Activated CD4-positive, alpha-beta T cell treated with anti-CD3 and anti-CD28 coated beads for 36 hours (primary cell): ENCODE data around the gene AP5S1. TPM values are rescaled to one million over a fixed set of nuclear protein-coding genes. Genes with fewer than 3 reads are reported as not detected.

Source experiments
- ATAC-seq: fragments of 200-7000 bp; cut with Tn5 transposase; one replicate; pipeline ENCODE4 v1.10.0; 2021; ENCODE audit warnings: mild to moderate bottlenecking, moderate library complexity
- CTCF ChIA-PET: fragments of 350-600 bp; sonication (Branson Sonifier 250); formaldehyde crosslinking; loops from one replicate; lab custom pipeline; 2021; ENCODE audit warnings: antibody characterized with exemption; lab: Charles Lee
- POLR2A ChIA-PET: fragments of 350-600 bp; sonication (Branson Sonifier 250); formaldehyde crosslinking; loops from one replicate; lab custom pipeline; 2021; ENCODE audit warnings: antibody characterized with exemption, inconsistent platforms; lab: Charles Lee
- DNase-seq: peaks from one replicate; pipeline ENCODE4 v3.0.0-alpha.2; 2020
- H3K27ac Mint-ChIP-seq: one replicate; pipeline ENCODE4 v1.8.0; 2021; ENCODE audit warnings: mixed read lengths
- H3K27me3 Mint-ChIP-seq: one replicate; pipeline ENCODE4 v1.8.0; 2021; ENCODE audit warnings: mixed read lengths
- H3K36me3 Mint-ChIP-seq: one replicate; pipeline ENCODE4 v1.8.0; 2021; ENCODE audit warnings: low read depth, mixed read lengths
- H3K4me1 Mint-ChIP-seq: one replicate; pipeline ENCODE4 v1.8.0; 2021; ENCODE audit warnings: mixed read lengths
- H3K4me3 Mint-ChIP-seq: one replicate; pipeline ENCODE4 v1.8.0; 2021; ENCODE audit warnings: mild to moderate bottlenecking, moderate library complexity, mixed read lengths
- H3K9me3 Mint-ChIP-seq: one replicate; pipeline ENCODE4 v1.8.0; 2021; ENCODE audit warnings: low read depth, mixed read lengths
- intact Hi-C, 2 experiments: fragments of 100-400 bp; cut with DNase I in 1 of 2; cut with micrococcal nuclease in 1 of 2; formaldehyde crosslinking; loops; one replicate each; pipeline versions ENCODE4 v1.14.2 to v1.15.1; 2022 to 2024; cut with DNase I, micrococcal nuclease
- total RNA-seq, 2 experiments: library from RNA; stranded (reverse); gene quantifications; one replicate each; pipeline ENCODE4 v1.2.3, GENCODE V29; 2021

The AP5S1 gene, protein sequence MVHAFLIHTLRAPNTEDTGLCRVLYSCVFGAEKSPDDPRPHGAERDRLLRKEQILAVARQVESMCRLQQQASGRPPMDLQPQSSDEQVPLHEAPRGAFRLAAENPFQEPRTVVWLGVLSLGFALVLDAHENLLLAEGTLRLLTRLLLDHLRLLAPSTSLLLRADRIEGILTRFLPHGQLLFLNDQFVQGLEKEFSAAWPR
- 10 to 100 TPM in 1 of 2 experiments, 1 to 10 TPM in 1; 9.1 to 11.3 TPM for total RNA-seq

DNA sequence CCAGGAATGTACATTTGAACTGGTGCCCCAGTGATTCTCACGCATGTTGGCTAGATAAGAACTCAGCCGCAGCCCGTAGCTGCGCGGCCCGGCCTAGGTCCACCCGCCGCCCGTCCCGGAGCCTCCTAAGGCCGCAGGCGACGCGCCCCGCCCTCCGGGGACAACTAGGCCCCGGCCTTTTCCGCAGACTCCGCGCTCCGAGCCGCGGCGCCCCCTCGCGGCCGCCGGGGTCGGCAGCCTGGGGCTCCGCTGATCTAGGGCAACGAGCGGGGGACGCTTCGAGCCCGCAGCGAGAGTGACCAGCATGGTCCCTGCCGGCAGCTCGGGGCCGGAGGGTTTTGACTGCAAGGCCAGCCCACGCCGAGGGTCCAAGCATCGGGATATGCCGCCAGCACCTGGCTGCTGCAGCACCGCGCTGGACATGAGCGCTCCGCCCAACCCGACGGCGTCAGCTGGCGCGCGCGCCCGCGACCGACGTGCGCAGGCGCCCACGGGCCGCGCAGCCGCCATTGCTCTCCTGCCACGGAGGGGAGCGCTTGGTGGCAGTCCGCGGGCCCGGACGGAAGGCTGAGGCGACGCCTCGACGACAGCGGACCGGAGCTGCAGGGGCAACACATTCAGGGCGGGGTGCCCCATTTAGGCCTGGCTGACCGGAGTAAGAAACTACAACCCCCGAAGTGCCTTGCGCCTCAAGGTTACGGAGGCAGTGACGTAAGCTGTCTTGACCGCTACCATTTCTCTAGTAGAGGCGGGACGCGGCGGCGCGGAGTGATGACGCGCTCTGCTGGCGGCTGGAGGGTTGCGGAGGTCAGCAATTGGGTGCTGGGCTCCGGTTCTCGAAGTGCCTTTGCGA, at the start of gene AP5S1:
TSS of gene AP5S1 (plus strand) at position 500 of the 853 bp plus-strand sequence. CDS start 1,571 bp downstream, outside the sequence.
- ATAC-seq (peak; percentile 86), DNase-seq (peak; percentile 96)
- ChIA-PET CTCF (interaction anchor here (0.6 to 4.3 kb wide), 22 partner anchors 8 to 187 kb away, joined by 3 to 44 read pairs (median 4); partner anchors contain the start of genes ADISSP, CDC25B, CENPB and SPEF1), POLR2A (interaction anchor here (0.8 to 1.6 kb wide), 4 partner anchors 24 to 52 kb away, joined by 3 to 7 read pairs (median 4); partner anchors contain the start of genes ADISSP, CDC25B, CENPB and SPEF1)
- no peaks in the 10 kb centered on the region for H3K27me3 Mint-ChIP-seq
- peaks cover 13% of the 10 kb centered on the region for H3K36me3 Mint-ChIP-seq
- H3K27ac Mint-ChIP-seq: peak within 1 kb of the TSS; percentile 96
- peak within 1 kb of the TSS; percentile 89 for H3K4me3 Mint-ChIP-seq
- intact Hi-C loops: loop anchor here (1.0 to 5.0 kb wide), 11 partner anchors 9 to 1718 kb away; partner anchors contain the start of genes ADISSP (in 2 of the 2), CENPB (in 2 of the 2), MAVS (in 2 of the 2) and PANK2 (in 1 of the 2)
- H3K4me1 Mint-ChIP-seq: peaks cover 33% of the 10 kb centered on the region
- no peaks in the 10 kb centered on the region for H3K9me3 Mint-ChIP-seq

DNA sequence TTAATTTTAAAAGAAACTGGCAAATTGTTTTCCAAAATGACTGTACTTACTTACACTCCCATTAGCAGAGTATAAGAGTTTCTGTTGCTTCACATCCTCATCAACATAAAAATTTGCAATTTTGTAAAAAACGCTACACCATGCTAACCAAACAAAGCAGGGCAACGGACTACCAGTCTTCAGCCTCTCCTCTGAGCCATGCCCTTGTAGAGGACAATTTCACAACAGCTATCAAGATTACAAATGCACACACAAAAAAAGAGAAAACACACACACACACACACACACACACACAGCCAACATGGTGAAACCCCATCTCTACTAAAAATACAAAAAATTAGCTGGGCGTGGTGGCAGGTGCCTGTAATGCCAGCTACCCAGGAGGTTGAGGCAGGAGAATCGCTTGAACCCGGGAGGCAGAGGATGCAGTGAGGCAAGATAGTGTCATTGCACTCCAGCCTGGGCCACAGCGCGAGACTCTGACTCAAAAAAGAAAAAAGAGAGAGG, 48.7 kb upstream of the AP5S1 start:
- ChIA-PET CTCF (interaction anchor here (0.7 to 1.5 kb wide), 4 partner anchors 14 to 48 kb away, joined by 3 to 4 read pairs (median 3); partner anchors contain the start of genes AP5S1 and CDC25B), POLR2A (interaction anchor here (0.6 kb wide), 1 partner anchor 10 kb away, joined by 3 read pairs; the partner anchor contains the start of gene SPEF1)
- Mint-ChIP-seq H3K4me1 (peaks cover 14% of the 10 kb centered on the region), H3K9me3 (no peaks in the 10 kb centered on the region), H3K27me3 (no peaks in the 10 kb centered on the region), H3K4me3 (no peak overlapping the region), H3K36me3 (no peaks in the 10 kb centered on the region), H3K27ac (no peak overlapping the region)
- DNase-seq (no peak), ATAC-seq (no peak)
- intact Hi-C loops: no loop called here

DNA sequence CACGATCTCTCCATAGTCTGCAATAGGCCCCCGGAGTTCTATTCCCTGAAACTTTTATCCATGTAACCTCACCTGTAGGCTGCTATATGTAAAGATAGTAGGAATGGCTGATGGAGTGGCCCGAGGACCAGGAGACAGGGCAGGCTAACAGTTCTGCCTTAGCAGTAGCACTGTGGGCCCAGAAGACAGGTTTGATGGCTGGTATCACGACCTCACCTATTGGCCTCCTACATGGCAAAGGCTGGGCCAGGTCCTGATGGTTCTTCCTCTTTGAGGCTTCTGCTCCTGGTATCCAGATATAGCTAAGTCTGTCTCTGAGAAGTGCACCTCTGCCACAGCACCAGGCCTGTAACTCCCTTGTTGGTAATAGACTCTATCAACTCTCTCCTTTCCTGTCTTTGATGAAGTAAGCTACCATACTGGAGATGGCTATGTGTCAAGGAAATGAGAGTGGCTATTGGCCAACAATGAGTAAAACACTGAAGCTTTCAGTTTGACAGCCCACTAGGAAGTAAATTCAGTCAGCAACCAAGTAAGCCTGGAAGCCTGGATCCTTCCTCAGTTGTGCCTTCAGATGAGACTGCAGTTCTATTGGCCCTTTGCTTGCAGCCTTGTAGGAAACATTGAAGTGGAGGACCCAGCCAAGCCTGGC, 44.8 kb upstream of the AP5S1 start:
- no peaks in the 10 kb centered on the region for H3K9me3 Mint-ChIP-seq
- DNase-seq (no peak), ATAC-seq (no peak)
- no peak overlapping the region for H3K4me3 Mint-ChIP-seq
- ChIA-PET POLR2A (interaction anchor here (1.0 kb wide), 1 partner anchor 8 kb away, joined by 3 read pairs; the partner anchor contains the start of gene ADISSP), CTCF (interaction anchor here (0.9 to 6.5 kb wide), 3 partner anchors 8 to 99 kb away, joined by 4 to 47 read pairs (median 5); partner anchors contain the start of genes ADISSP and CENPB)
- H3K4me1 Mint-ChIP-seq: peaks cover 13% of the 10 kb centered on the region
- H3K27me3 Mint-ChIP-seq: peaks cover 15% of the 10 kb centered on the region
- intact Hi-C loops: no loop called here
- H3K27ac Mint-ChIP-seq: no peak overlapping the region
- no peaks in the 10 kb centered on the region for H3K36me3 Mint-ChIP-seq

DNA sequence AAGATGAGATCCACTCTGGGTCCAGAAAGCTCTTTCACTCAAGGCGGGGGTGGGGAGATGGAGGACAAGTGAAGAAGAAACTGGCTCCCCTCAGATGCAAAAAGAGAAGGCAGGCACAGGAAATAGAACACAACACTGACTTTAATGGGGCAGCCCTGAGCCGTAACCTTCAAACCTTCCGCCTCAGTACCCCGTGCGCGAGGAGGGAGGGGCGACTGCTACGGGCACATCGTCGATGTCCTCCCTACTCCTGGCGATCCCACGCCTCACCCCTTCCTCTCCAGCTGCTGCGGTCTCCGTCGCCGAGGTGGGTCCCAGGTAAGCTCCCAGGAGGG, 43.0 kb upstream of the AP5S1 start:
- intact Hi-C loops: no loop called here
- POLR2A ChIA-PET: interaction anchor here (1.0 to 3.4 kb wide), 2 partner anchors 9 to 35 kb away, joined by 5 to 15 read pairs; partner anchors contain the start of gene ADISSP
- H3K27me3 Mint-ChIP-seq: peaks cover 15% of the 10 kb centered on the region
- ATAC-seq (peak; percentile 42), DNase-seq (no peak)
- peak overlapping the region; percentile 66 for H3K4me3 Mint-ChIP-seq
- CTCF ChIA-PET: interaction anchor here (0.6 to 6.5 kb wide), 6 partner anchors 10 to 98 kb away, joined by 3 to 47 read pairs (median 3); partner anchors contain the start of genes ADISSP and AP5S1
- peaks cover 28% of the 10 kb centered on the region for H3K4me1 Mint-ChIP-seq
- H3K9me3 Mint-ChIP-seq: no peaks in the 10 kb centered on the region
- H3K27ac Mint-ChIP-seq: no peak overlapping the region
- no peaks in the 10 kb centered on the region for H3K36me3 Mint-ChIP-seq

DNA sequence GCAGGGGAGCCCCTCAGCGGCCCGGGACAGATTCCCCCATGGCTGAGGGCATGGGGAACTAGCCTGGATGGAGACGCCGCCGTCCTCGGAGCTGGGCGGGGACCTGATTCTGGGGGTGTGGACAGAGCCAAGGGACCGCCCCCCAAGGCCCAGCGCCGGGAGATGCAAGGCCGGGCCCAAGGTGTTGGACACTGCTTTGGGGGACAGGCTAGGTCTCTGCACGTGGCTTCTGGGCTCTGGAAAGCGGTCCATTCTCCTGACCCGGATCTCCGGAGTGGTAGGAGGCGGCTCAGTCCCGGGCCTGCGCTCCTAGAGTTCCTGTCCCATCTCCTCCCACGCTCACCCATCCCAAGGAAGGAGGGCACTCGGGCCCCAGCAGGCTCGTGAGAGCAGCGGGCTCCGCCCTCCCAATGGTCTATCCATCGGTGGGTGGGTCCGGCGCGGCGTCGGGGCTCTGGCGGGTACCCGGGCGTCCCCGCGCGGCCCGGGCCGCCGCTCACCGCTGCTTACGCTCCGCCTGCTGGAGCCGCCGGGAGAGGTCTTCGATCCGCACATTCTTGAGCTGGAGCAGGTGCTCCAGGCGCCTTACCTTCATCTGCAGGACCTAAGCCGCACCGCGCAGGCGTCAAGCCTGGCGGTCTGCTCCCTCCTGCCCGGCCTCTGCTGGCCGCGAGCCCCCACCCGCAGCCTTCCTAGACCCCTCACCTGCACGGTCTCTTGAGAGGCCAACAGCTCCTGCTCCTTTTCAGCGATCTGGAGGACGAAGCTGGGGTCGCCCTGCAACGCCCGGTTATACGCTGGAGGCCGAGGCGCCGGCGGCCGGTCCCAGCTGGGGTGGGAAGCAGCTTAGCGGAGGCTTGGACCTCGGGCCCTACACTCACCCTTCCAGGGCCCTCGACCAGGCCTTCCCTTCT, 42.4 kb upstream of the AP5S1 start:
- peaks cover 15% of the 10 kb centered on the region for H3K27me3 Mint-ChIP-seq
- ChIA-PET POLR2A (interaction anchor here (3.4 kb wide), 1 partner anchor 10 kb away, joined by 15 read pairs; the partner anchor contains the start of gene ADISSP), CTCF (interaction anchor here (0.7 to 6.5 kb wide), 10 partner anchors 9 to 194 kb away, joined by 3 to 47 read pairs (median 4); partner anchors contain the start of genes ADISSP and AP5S1)
- no peaks in the 10 kb centered on the region for H3K9me3 Mint-ChIP-seq
- intact Hi-C loops: no loop called here
- peak overlapping the region; percentile 66 for H3K4me3 Mint-ChIP-seq
- DNase-seq (peak; percentile 66), ATAC-seq (peak; percentile 76)
- H3K36me3 Mint-ChIP-seq: no peaks in the 10 kb centered on the region
- H3K27ac Mint-ChIP-seq: no peak overlapping the region
- H3K4me1 Mint-ChIP-seq: peaks cover 32% of the 10 kb centered on the region

DNA sequence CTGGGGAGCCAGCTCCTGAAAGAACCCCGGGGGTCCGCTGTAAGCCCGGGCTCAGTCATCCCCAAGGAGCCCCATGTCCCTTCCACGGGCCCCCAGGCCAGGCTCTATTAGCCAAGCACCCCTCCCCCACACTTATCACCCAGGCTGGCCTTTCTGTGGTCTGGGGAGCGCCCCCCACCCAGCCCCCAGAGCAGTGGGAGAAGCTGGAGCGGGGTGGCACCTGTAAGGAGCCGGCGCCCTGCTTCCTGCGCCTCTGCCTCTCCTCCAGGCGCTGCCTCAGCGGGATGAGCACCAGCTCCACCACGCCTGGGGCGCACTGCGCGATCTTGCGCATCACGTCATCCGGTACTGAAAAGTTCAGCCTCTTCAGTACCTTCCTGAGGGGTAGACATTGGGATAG, 41.4 kb upstream of the AP5S1 start:
- ATAC-seq (no peak), DNase-seq (no peak)
- H3K4me1 Mint-ChIP-seq: peaks cover 36% of the 10 kb centered on the region
- no peak overlapping the region for H3K27ac Mint-ChIP-seq
- H3K36me3 Mint-ChIP-seq: peaks cover 5% of the 10 kb centered on the region
- intact Hi-C loops: no loop called here
- no peaks in the 10 kb centered on the region for H3K9me3 Mint-ChIP-seq
- ChIA-PET POLR2A (interaction anchor here (3.4 kb wide), 1 partner anchor 11 kb away, joined by 15 read pairs; the partner anchor contains the start of gene ADISSP), CTCF (interaction anchor here (0.8 to 6.5 kb wide), 7 partner anchors 8 to 193 kb away, joined by 3 to 47 read pairs (median 4); partner anchors contain the start of genes ADISSP and AP5S1)
- peaks cover 15% of the 10 kb centered on the region for H3K27me3 Mint-ChIP-seq
- H3K4me3 Mint-ChIP-seq: no peak overlapping the region

DNA sequence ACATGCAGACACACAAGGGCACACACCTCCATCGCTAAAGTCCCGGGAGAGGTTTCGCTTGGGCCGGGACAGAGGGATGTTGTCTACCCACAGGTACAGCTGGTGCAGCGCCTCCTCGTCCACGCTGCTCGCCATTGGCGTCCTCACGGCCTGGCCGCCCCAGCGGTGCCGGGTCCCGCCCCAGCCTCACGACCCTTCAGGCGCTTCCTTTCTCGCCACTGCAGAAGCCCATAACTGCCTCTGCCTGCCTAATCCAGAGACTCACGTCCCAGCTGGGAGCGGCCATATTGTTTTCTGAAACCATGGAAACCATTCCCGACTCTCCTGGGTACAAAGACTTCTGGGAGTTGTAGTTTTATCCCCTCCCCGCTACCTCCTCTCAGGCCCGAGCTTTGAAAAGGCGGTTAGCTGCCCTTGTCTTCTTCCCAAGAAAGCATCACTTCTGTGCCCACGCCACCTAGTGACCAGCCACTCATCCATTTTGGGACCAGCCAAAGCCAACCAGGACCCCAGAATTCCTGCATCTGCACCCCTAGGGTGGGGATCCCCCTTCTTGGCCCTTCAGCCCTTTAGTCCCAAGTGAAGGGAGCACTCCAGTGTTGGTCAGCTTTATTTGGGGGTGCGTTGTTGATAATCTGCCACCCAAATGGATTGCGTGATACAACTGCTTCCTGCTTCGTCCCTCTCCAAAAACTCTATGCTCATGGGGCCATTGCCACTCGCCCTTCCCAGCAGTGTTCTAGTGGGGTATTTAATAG, 39.0 kb upstream of the AP5S1 start, which contains the start of gene SPEF1:
TSS of gene SPEF1 (minus strand) at position 296 of the 758 bp plus-strand sequence. CDS start at position 135, 161 bp downstream.
- POLR2A ChIA-PET: interaction anchor here (0.6 to 1.1 kb wide), 2 partner anchors 10 to 39 kb away, joined by 3 to 5 read pairs; partner anchors contain the start of gene AP5S1
- intact Hi-C loops: loop anchor here in 1 of 2 experiments (1.0 kb wide), 2 partner anchors 13 to 39 kb away; partner anchors contain the start of gene AP5S1
- CTCF ChIA-PET: interaction anchor here (1.0 to 6.5 kb wide), 3 partner anchors 14 to 39 kb away, joined by 3 to 47 read pairs (median 3); partner anchors contain the start of gene ADISSP

DNA sequence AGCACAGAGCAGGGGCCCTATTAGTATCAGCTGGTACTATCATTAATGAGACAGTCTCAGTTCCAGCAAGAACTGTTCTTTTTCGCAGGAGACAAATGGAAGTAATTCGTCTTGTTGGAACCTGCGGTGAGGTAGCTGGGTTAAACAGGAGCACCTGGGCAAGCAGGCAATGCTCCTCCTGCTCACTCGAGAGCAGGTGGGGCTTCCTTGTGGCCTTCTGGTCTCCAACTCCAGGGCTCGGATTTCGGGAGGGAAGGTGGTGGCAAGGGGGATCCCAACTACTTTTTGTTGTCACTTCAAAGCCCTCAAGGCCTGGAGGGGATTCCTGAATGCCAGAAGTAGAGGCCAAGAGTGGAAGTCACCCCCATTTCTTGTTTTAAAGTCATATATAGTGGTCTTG, 37.8 kb upstream of the AP5S1 start:
- POLR2A ChIA-PET: no interaction called here

More for the DNA sequence above, 39.0 kb upstream of the AP5S1 start, which contains the start of gene SPEF1:
- Mint-ChIP-seq H3K9me3 (no peaks in the 10 kb centered on the region), H3K4me3 (peak within 1 kb of the TSS; percentile 42), H3K36me3 (peaks cover 13% of the 10 kb centered on the region), H3K27ac (peak within 1 kb of the TSS; percentile 51), H3K27me3 (peaks cover 15% of the 10 kb centered on the region), H3K4me1 (peaks cover 45% of the 10 kb centered on the region)
- ATAC-seq (peak; percentile 65), DNase-seq (peak; percentile 68)

DNA sequence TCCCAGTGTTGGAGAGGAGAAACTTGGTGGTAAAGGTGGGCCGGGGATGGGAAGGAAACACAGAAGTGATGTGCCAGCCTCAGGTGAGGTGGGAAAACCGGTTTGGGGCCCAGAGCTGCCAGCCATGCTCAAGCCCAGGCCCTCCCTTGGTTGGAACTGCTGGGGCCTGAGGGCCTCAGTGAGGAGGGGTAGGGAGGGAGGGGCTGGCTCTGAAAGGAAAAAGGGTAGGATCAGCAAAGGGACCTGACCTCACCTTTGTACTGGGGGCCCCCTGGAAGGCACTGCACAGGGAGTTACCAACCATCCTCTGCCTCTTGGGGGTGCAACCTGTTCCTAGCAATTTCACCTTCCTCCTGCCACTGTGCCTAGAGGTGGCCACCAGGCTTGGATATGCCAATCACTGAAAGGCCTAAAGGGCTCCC, 37.3 kb upstream of the AP5S1 start:
- CTCF ChIA-PET: interaction anchor here (0.7 to 1.3 kb wide), 2 partner anchors 37 to 72 kb away, joined by 3 to 5 read pairs; partner anchors contain the start of gene AP5S1
- Mint-ChIP-seq H3K4me1 (peaks cover 47% of the 10 kb centered on the region), H3K4me3 (no peak overlapping the region), H3K9me3 (no peaks in the 10 kb centered on the region), H3K27ac (peak overlapping the region; percentile 37), H3K36me3 (peaks cover 13% of the 10 kb centered on the region), H3K27me3 (peaks cover 8% of the 10 kb centered on the region)
- POLR2A ChIA-PET: no interaction called here
- intact Hi-C loops: no loop called here
- ATAC-seq (no peak), DNase-seq (no peak)

More for the DNA sequence above, 37.8 kb upstream of the AP5S1 start:
- Mint-ChIP-seq H3K36me3 (peaks cover 13% of the 10 kb centered on the region), H3K27me3 (peaks cover 8% of the 10 kb centered on the region), H3K27ac (no peak overlapping the region), H3K9me3 (no peaks in the 10 kb centered on the region), H3K4me1 (peaks cover 43% of the 10 kb centered on the region), H3K4me3 (no peak overlapping the region)
- ATAC-seq (no peak), DNase-seq (no peak)
- CTCF ChIA-PET: no interaction called here
- intact Hi-C loops: no loop called here
